H1 (cell line): ENCODE measurements around the gene OR5F1. TPM values are rescaled to one million over a fixed set of nuclear protein-coding genes. Genes with fewer than 3 reads are reported as not detected.

Experiments
- CTCF ChIA-PET: fragments of 300-600 bp; sonication (Branson Sonifier 250); formaldehyde crosslinking; loops from one replicate; lab custom pipeline; 2021; ENCODE audit not compliant: partially characterized antibody; lab: Charles Lee
- POLR2A ChIA-PET: fragments of 300-600 bp; sonication (Branson Sonifier 250); formaldehyde crosslinking; loops from one replicate; lab custom pipeline; 2021; ENCODE audit warnings: inconsistent platforms; ENCODE audit not compliant: partially characterized antibody; lab: Charles Lee
- DNase-seq, 2 experiments: peaks; one replicate each; pipeline versions ENCODE4 v3.0.0 to v3.0.0-alpha.2; 2010 to 2022; ENCODE audit warnings: low spot score in 2 of 2, low read depth in 1 of 2, mixed read lengths in 1 of 2
- FAIRE-seq: peaks from 2 replicates; lab custom pipeline; 2011; peaks lifted over from hg19 to GRCh38; lab: Jason Lieb, UNC
- H2AFZ ChIP-seq: 2 replicates; pipeline ENCODE4 v1.8.1; 2012; ENCODE audit warnings: low read length, inconsistent platforms
- H2AK5ac ChIP-seq: 2 replicates; pipeline ENCODE4 v1.6.1; 2013; ENCODE audit warnings: low read depth, low read length
- H2BK120ac ChIP-seq: replicated peaks from 2 replicates; pipeline ENCODE3; 2013; ENCODE audit warnings: low read depth, low read length, inconsistent platforms
- H2BK12ac ChIP-seq: 2 replicates; pipeline ENCODE4 v1.6.1; 2013; ENCODE audit warnings: low read depth, low read length
- H2BK15ac ChIP-seq: 2 replicates; pipeline ENCODE4 v1.6.1; 2013; ENCODE audit warnings: low read length
- H2BK20ac ChIP-seq: 2 replicates; pipeline ENCODE4 v1.6.1; 2013; ENCODE audit warnings: low read length
- H2BK5ac ChIP-seq: 2 replicates; pipeline ENCODE4 v1.6.1; 2013; ENCODE audit warnings: low read depth, low read length
- H3K14ac ChIP-seq: 2 replicates; pipeline ENCODE4 v1.6.1; 2013; ENCODE audit warnings: inconsistent platforms; ENCODE audit not compliant: insufficient read length
- H3K18ac ChIP-seq: 2 replicates; pipeline ENCODE4 v1.6.1; 2013; ENCODE audit warnings: low read length; ENCODE audit errors: extremely low read depth
- H3K23ac ChIP-seq: 2 replicates; pipeline ENCODE4 v1.6.1; 2013; ENCODE audit warnings: inconsistent platforms; ENCODE audit not compliant: insufficient read length
- H3K23me2 ChIP-seq: 2 replicates; pipeline ENCODE4 v1.6.1; 2013; ENCODE audit warnings: low read depth, low read length
- H3K27ac ChIP-seq: 2 replicates; pipeline ENCODE4 v1.6.1; 2011; ENCODE audit warnings: low read depth, low read length, inconsistent platforms
- H3K27me3 ChIP-seq, 4 experiments: replicated peaks in 1 of 4; 1 replicate in 1 of 4; 2 replicates in 3 of 4; pipeline versions ENCODE4 v1.6.1 to v1.8.1; 2011 to 2013; ENCODE audit warnings: low read length in 3 of 4, mild to moderate bottlenecking in 3 of 4, inconsistent platforms in 2 of 4, mixed read lengths in 2 of 4, moderate library complexity in 1 of 4; ENCODE audit not compliant: control insufficient read depth in 3 of 4, insufficient read depth in 3 of 4; ENCODE audit errors: extremely low read depth in 1 of 4
- H3K36me3 ChIP-seq, 4 experiments: 2 replicates each; pipeline versions ENCODE4 v1.6.1 to v1.8.1; 2011 to 2013; ENCODE audit warnings: mild to moderate bottlenecking in 4 of 4, low read length in 3 of 4, moderate library complexity in 2 of 4, control low read depth in 1 of 4, inconsistent platforms in 1 of 4; ENCODE audit not compliant: insufficient read depth in 4 of 4, control insufficient read depth in 2 of 4
- H3K4ac ChIP-seq: replicated peaks from 2 replicates; pipeline ENCODE3; 2013; ENCODE audit warnings: low read length, low read depth, mixed read lengths, inconsistent platforms; ENCODE audit not compliant: insufficient read length
- H3K4me1 ChIP-seq, 4 experiments: replicated peaks in 1 of 4; 1 replicate in 1 of 4; 2 replicates in 3 of 4; pipeline versions ENCODE4 v1.6.1 to v1.8.1; 2011 to 2013; ENCODE audit warnings: low read length in 3 of 4, inconsistent platforms in 2 of 4, mixed read lengths in 1 of 4; ENCODE audit not compliant: insufficient read depth in 4 of 4, control insufficient read depth in 3 of 4
- H3K4me2 ChIP-seq, 2 experiments: 2 replicates each; pipeline versions ENCODE4 v1.6.1 to v1.8.1; 2011 to 2013; ENCODE audit warnings: low read depth in 2 of 2, low read length in 2 of 2, control low read depth in 1 of 2, inconsistent platforms in 1 of 2, mild to moderate bottlenecking in 1 of 2; ENCODE audit not compliant: insufficient read depth in 1 of 2
- H3K4me3 ChIP-seq, 4 experiments: fragments of 200-600, 300-600 bp in 1 of 4; sonication (generic), shearing (Covaris generic), sonication (Bioruptor Twin) in 1 of 4; 2 replicates each; pipeline versions ENCODE4 v1.5.1 to v1.8.1; 2011 to 2016; ENCODE audit warnings: low read length in 4 of 4, low read depth in 3 of 4, control low read depth in 2 of 4, inconsistent platforms in 2 of 4, mild to moderate bottlenecking in 2 of 4, mixed read lengths in 1 of 4, moderate library complexity in 1 of 4; ENCODE audit not compliant: insufficient read depth in 2 of 4; ENCODE audit errors: extremely low read depth in 1 of 4
- H3K56ac ChIP-seq: replicated peaks from 2 replicates; pipeline ENCODE3; 2013; ENCODE audit warnings: low read depth, mild to moderate bottlenecking, mixed read lengths, low read length, inconsistent platforms; ENCODE audit not compliant: insufficient read length
- H3K79me1 ChIP-seq: 2 replicates; pipeline ENCODE4 v1.6.1; 2013; ENCODE audit warnings: low read depth, low read length, control low read depth
- H3K79me2 ChIP-seq, 2 experiments: 2 replicates each; pipeline versions ENCODE4 v1.6.1 to v1.8.1; 2012 to 2013; ENCODE audit warnings: low read length in 2 of 2, mild to moderate bottlenecking in 2 of 2, inconsistent platforms in 1 of 2; ENCODE audit not compliant: insufficient read depth in 2 of 2, control insufficient read depth in 1 of 2
- H3K9ac ChIP-seq, 4 experiments: replicated peaks in 1 of 4; 1 replicate in 1 of 4; 2 replicates in 3 of 4; pipeline versions ENCODE4 v1.6.1 to v1.8.1; 2011 to 2013; ENCODE audit warnings: low read depth in 3 of 4, low read length in 3 of 4, control low read depth in 2 of 4, mild to moderate bottlenecking in 2 of 4, moderate library complexity in 2 of 4, inconsistent platforms in 1 of 4; ENCODE audit errors: extremely low read depth in 1 of 4
- H3K9me3 ChIP-seq, 2 experiments: 2 replicates each; pipeline versions ENCODE4 v1.6.1 to v1.8.1; 2012 to 2013; ENCODE audit warnings: mild to moderate bottlenecking in 2 of 2, moderate library complexity in 2 of 2, control low read depth in 1 of 2, inconsistent platforms in 1 of 2, low read depth in 1 of 2, low read length in 1 of 2, mixed read lengths in 1 of 2; ENCODE audit not compliant: insufficient read depth in 2 of 2
- H4K20me1 ChIP-seq, 2 experiments: replicated peaks in 1 of 2; 2 replicates each; pipeline versions ENCODE3 to v1.8.1; 2011 to 2013; ENCODE audit warnings: inconsistent platforms in 2 of 2, low read length in 2 of 2, mild to moderate bottlenecking in 1 of 2; ENCODE audit not compliant: insufficient read depth in 2 of 2, control insufficient read depth in 1 of 2
- H4K5ac ChIP-seq: 2 replicates; pipeline ENCODE4 v1.6.1; 2013; ENCODE audit warnings: low read length, low read depth, mixed read lengths, inconsistent platforms; ENCODE audit not compliant: insufficient read length
- H4K8ac ChIP-seq: 2 replicates; pipeline ENCODE4 v1.8.0; 2013; ENCODE audit warnings: mild to moderate bottlenecking, moderate library complexity, low read length, inconsistent platforms; ENCODE audit not compliant: insufficient read depth; ENCODE audit errors: extremely low read depth
- H4K91ac ChIP-seq: replicated peaks from 2 replicates; pipeline ENCODE3; 2013; ENCODE audit warnings: low read length, mixed read lengths, inconsistent platforms; ENCODE audit not compliant: insufficient read length
- MAFK ChIP-seq: IDR thresholded peaks from 2 replicates; pipeline ENCODE4 v1.6.1; 2012; ENCODE audit warnings: low read depth, mild to moderate bottlenecking, improper control_type of control experiment, low read length
- polyA plus RNA-seq, 7 experiments: library from polyadenylated mRNA; depleted of rRNA in 3 of 7; stranded (reverse) in 5 of 7; unstranded in 2 of 7; fragments of >200 nt in 5 of 7; fragments of 200-250 nt in 2 of 7; gene quantifications; 1 replicate in 5 of 7; 2 replicates in 1 of 7; 4 replicates in 1 of 7; pipeline versions ENCODE4 v1.2.1 to v1.2.3, GENCODE V29; 2011 to 2013; ENCODE audit warnings: missing spikeins in 2 of 7, mixed read lengths in 2 of 7
- total RNA-seq: library from RNA; stranded (reverse); fragmentation: NEBNext Ultra II Directional; extraction: Animal tissue kit (Norgen Biotek cat#: 25700); gene quantifications from 2 replicates; pipeline ENCODE4 v1.2.1, GENCODE V29; 2021

The OR5F1 gene
- total and polyA plus RNA-seq, 2 of the 8 experiments (the other 6 are each of a cell fraction or from before 2014, with no cell fraction given) = not detected

DNA sequence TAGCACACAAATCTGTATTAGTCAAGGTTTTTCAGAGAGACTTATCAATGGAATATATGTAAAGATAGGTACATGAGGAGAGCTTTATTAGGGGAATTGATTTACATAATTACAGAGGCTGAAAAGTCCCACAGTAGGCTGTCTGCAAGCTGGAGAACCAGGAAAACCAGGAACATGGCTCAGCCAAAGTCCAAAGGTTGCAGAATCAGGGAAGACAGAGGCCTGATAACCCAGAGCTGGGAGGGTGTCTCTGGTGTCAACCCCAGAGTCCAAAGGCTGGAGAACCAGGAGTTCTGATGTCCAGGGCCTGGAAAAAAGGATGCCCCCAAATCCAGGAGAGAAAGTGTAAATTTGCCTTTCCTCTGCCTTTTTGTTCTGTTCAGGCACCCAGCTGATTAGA lies 16.3 kb upstream of the OR5F1 start:
- Histone ChIP-seq H3K27ac (no peak overlapping the region), H2BK20ac (no peak overlapping the region), H3K14ac (no peak overlapping the region), H3K18ac (no peak overlapping the region), H2BK5ac (no peak overlapping the region), H3K4me1 (no peaks in the 10 kb centered on the region), H4K20me1 (no peaks in the 10 kb centered on the region), H3K27me3 (no peaks in the 10 kb centered on the region), H3K56ac (no peak overlapping the region), H3K23me2 (no peaks in the 10 kb centered on the region), H4K91ac (no peak overlapping the region), H3K23ac (no peak overlapping the region), H3K4me3 (no peak overlapping the region), H2BK15ac (no peak overlapping the region), H3K9me3 (0 out of 4 replicates have a peak, but pooled peaks cover 0 to 4% of the 10 kb centered on the region in 2 experiments), H4K8ac (no peak overlapping the region), H3K4me2 (no peak overlapping the region), H2AK5ac (no peak overlapping the region), H2BK12ac (no peak overlapping the region), H3K4ac (no peak overlapping the region), H4K5ac (no peak overlapping the region), H3K36me3 (no peaks in the 10 kb centered on the region), H2AFZ (no peak overlapping the region; the same call in 1 of the 2 replicates), H3K79me1 (no peaks in the 10 kb centered on the region), H3K9ac (no peak overlapping the region), H2BK120ac (no peak overlapping the region), H3K79me2 (no peaks in the 10 kb centered on the region)
- DNase-seq (no peak), FAIRE-seq (no peak)
- ChIA-PET CTCF (no interaction called here), POLR2A (no interaction called here)
- no peak for TF ChIP-seq MAFK
